HepG2 (cell line): ENCODE results near the gene HSPB9. TPM values are rescaled to one million over a fixed set of nuclear protein-coding genes. Genes with fewer than 3 reads are reported as not detected.

Experiments used
- CREM ChIP-seq, 2 experiments: sonication (generic) in 1 of 2; formaldehyde crosslinking in 1 of 2; IDR thresholded peaks; 2 replicates each; pipeline versions ENCODE4 v1.4.0 to v1.6.1; 2016 to 2020; ENCODE audit warnings: antibody characterized with exemption in 1 of 2, mild to moderate bottlenecking in 1 of 2, missing genetic modification reagents in 1 of 2
- DR1 ChIP-seq: sonication (generic); formaldehyde crosslinking; IDR thresholded peaks from 2 replicates; pipeline ENCODE4 v1.8.0; 2021; ENCODE audit warnings: mild to moderate bottlenecking, missing genetic modification reagents, inconsistent platforms
- FOSL2 ChIP-seq: sonication (generic); formaldehyde crosslinking; IDR thresholded peaks from 2 replicates; pipeline ENCODE4 v1.4.0; 2020; ENCODE audit warnings: missing genetic modification reagents
- HMG20A ChIP-seq: IDR thresholded peaks from 2 replicates; pipeline ENCODE4 v1.6.1; 2016; ENCODE audit warnings: borderline replicate concordance
- MLLT10 ChIP-seq: sonication (generic); formaldehyde crosslinking; IDR thresholded peaks from 2 replicates; pipeline ENCODE4 v1.4.0; 2020; ENCODE audit warnings: missing genetic modification reagents
- NFE2L1 ChIP-seq: sonication (generic); formaldehyde crosslinking; IDR thresholded peaks from 2 replicates; pipeline ENCODE4 v1.4.0; 2020; ENCODE audit warnings: missing genetic modification reagents, mild to moderate bottlenecking, borderline replicate concordance
- NFRKB ChIP-seq: fragments of 450-650 bp; IDR thresholded peaks from 2 replicates; pipeline ENCODE4 v1.6.1; 2017
- PRMT3 ChIP-seq: sonication (generic); formaldehyde crosslinking; IDR thresholded peaks from 2 replicates; pipeline ENCODE4 v1.8.1; 2022; ENCODE audit warnings: low read depth, mild to moderate bottlenecking, moderate library complexity, missing genetic modification reagents, borderline replicate concordance
- SP4 ChIP-seq: sonication (generic); formaldehyde crosslinking; IDR thresholded peaks from 2 replicates; pipeline ENCODE4 v1.8.1; 2023; ENCODE audit warnings: mild to moderate bottlenecking, missing genetic modification reagents
- ZNF383 ChIP-seq: sonication (generic); formaldehyde crosslinking; IDR thresholded peaks from 2 replicates; pipeline ENCODE4 v1.4.0; 2020; ENCODE audit warnings: missing genetic modification reagents, mild to moderate bottlenecking, borderline replicate concordance
- ZNF451 ChIP-seq: sonication (generic); formaldehyde crosslinking; IDR thresholded peaks from 2 replicates; pipeline ENCODE4 v1.5.0; 2020; ENCODE audit warnings: mild to moderate bottlenecking, missing genetic modification reagents
- ZNF562 ChIP-seq: sonication (generic); formaldehyde crosslinking; IDR thresholded peaks from 2 replicates; pipeline ENCODE4 v1.8.0; 2022; ENCODE audit warnings: missing genetic modification reagents, borderline replicate concordance
- ZNF75D ChIP-seq: sonication (generic); formaldehyde crosslinking; IDR thresholded peaks from 2 replicates; pipeline ENCODE4 v1.8.1; 2023; ENCODE audit warnings: missing genetic modification reagents, mild to moderate bottlenecking, borderline replicate concordance
- polyA plus RNA-seq, 8 experiments: library from polyadenylated mRNA; depleted of rRNA in 3 of 8; stranded (reverse) in 7 of 8; unstranded in 1 of 8; fragments of >200 nt; fragmentation: Illumina TruSeq in 4 of 8; extraction: Trizol in 4 of 8; gene quantifications; 2 replicates each; pipeline versions ENCODE4 v1.2.1 to v1.2.3, GENCODE V29; 2011 to 2016; ENCODE audit warnings: low read depth in 4 of 8, missing spikeins in 1 of 8, mixed read lengths in 1 of 8; ENCODE audit not compliant: insufficient read depth in 1 of 8
- total RNA-seq, 5 experiments: library from RNA; depleted of rRNA; stranded (reverse); fragments of >200 nt; fragmentation: Illumina TruSeq; extraction: Trizol; gene quantifications; 2 replicates each; pipeline ENCODE4 v1.2.3, GENCODE V29; 2016; ENCODE audit warnings: low read depth in 1 of 5
- TF ChIP-seq, protein P1 (sequence below): IDR thresholded peaks from 2 replicates; pipeline ENCODE4 v1.6.1; 2016; ENCODE audit warnings: missing compliant biosample characterization, missing genetic modification reagents, borderline replicate concordance
- TF ChIP-seq, protein P2 (sequence below): sonication (generic); formaldehyde crosslinking; IDR thresholded peaks from 2 replicates; pipeline ENCODE4 v1.8.1; 2023; ENCODE audit warnings: mild to moderate bottlenecking, inconsistent platforms, moderate library complexity, missing genetic modification reagents, borderline replicate concordance
- TF ChIP-seq, protein P3 (sequence below): sonication (generic); formaldehyde crosslinking; IDR thresholded peaks from 2 replicates; pipeline ENCODE4 v1.8.1; 2023; ENCODE audit warnings: missing genetic modification reagents, mild to moderate bottlenecking, borderline replicate concordance
- TF ChIP-seq, protein P4 (sequence below): sonication (generic); formaldehyde crosslinking; IDR thresholded peaks from 2 replicates; pipeline ENCODE4 v1.4.0; 2020; ENCODE audit warnings: missing genetic modification reagents, borderline replicate concordance

HSPB9 gene
- total and polyA plus RNA-seq, 2 of the 13 experiments (the other 11 are each of a cell fraction or from before 2014, with no cell fraction given): 0.05 to 0.24 TPM

DNA sequence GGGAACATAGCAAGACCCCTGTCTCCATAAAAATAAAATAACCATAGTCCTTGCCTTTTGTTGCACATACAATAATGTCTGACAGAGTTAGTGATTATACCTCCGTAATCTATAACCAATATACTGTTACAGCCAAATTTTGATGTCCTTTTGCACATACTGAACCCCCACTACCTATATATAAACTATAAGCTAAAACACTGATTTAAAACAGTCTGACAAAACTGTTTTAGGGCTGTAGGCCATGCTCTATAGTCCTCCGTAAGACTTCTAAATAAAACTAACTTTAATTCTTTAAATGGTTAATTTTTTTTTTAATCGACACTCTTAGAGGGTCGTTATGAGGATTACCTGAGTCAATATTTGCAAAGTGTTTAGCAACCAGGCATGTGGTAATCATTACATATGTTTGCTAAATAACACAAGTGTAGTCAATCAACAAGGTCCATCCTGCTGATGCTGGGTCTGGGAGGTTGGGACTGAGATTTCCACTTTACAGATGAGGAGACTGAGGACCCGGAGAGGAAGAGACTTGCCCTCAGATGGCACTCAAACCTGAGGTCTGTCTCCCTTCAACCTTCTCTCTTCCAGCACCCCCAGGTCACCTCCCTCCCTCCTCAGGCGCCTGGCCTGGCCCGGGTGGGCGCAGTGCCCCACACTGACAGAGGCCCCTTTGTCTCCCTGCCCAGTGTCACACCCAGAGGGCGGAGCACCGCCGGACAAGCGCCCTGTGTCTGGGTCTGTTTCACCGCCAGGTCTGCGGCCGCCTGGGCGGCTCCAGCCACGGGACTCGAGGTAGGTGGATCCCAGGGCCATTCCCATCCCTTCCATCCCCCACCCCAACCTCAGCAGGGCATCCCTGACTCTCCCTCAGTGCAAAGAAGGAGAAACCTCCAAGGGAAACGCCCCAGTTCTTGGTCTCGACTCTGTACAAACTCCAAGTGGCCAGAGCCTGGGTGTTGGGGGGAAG lies 34.6 kb upstream of the HSPB9 start (continued):
- TF ChIP-seq HMG20A (CRISPR knock-in tag) (peak; percentile 63; the same call in 1 of the 2 replicates), ZNF383 (CRISPR knock-in tag) (0 out of 2 replicates have a peak, but pooled peaks have one; percentile 60), CREM (IDR thresholded peaks at IDR 0.05) (no peak; the same call in 1 of the 2 replicates), CREM (CRISPR knock-in tag; IDR thresholded peaks at IDR 0.05) (no peak), NFE2L1 (CRISPR knock-in tag) (no peak), MLLT10 (CRISPR knock-in tag) (no peak), ZNF75D (CRISPR knock-in tag) (no peak), DR1 (CRISPR knock-in tag) (no peak), SP4 (no peak), NFRKB (no peak), FOSL2 (CRISPR knock-in tag) (peak; percentile 20; the same call in 1 of the 2 replicates), ZNF562 (CRISPR knock-in tag) (no peak), PRMT3 (CRISPR knock-in tag) (no peak), ZNF451 (CRISPR knock-in tag) (no peak)
- TF ChIP-seq, protein P1, sequence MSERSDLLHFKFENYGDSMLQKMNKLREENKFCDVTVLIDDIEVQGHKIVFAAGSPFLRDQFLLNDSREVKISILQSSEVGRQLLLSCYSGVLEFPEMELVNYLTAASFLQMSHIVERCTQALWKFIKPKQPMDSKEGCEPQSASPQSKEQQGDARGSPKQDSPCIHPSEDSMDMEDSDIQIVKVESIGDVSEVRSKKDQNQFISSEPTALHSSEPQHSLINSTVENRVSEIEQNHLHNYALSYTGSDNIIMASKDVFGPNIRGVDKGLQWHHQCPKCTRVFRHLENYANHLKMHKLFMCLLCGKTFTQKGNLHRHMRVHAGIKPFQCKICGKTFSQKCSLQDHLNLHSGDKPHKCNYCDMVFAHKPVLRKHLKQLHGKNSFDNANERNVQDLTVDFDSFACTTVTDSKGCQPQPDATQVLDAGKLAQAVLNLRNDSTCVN (CRISPR knock-in tag): no peak
- TF ChIP-seq, protein P2, sequence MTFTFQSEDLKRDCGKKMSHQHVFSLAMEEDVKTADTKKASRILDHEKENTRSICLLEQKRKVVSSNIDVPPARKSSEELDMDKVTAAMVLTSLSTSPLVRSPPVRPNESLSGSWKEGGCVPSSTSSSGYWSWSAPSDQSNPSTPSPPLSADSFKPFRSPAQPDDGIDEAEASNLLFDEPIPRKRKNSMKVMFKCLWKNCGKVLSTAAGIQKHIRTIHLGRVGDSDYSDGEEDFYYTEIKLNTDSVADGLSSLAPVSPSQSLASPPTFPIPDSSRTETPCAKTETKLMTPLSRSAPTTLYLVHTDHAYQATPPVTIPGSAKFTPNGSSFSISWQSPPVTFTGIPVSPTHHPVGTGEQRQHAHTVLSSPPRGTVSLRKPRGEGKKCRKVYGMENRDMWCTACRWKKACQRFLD: no peak
- TF ChIP-seq, protein P3, sequence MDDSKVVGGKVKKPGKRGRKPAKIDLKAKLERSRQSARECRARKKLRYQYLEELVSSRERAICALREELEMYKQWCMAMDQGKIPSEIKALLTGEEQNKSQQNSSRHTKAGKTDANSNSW (CRISPR knock-in tag): no peak
- TF ChIP-seq, protein P4, sequence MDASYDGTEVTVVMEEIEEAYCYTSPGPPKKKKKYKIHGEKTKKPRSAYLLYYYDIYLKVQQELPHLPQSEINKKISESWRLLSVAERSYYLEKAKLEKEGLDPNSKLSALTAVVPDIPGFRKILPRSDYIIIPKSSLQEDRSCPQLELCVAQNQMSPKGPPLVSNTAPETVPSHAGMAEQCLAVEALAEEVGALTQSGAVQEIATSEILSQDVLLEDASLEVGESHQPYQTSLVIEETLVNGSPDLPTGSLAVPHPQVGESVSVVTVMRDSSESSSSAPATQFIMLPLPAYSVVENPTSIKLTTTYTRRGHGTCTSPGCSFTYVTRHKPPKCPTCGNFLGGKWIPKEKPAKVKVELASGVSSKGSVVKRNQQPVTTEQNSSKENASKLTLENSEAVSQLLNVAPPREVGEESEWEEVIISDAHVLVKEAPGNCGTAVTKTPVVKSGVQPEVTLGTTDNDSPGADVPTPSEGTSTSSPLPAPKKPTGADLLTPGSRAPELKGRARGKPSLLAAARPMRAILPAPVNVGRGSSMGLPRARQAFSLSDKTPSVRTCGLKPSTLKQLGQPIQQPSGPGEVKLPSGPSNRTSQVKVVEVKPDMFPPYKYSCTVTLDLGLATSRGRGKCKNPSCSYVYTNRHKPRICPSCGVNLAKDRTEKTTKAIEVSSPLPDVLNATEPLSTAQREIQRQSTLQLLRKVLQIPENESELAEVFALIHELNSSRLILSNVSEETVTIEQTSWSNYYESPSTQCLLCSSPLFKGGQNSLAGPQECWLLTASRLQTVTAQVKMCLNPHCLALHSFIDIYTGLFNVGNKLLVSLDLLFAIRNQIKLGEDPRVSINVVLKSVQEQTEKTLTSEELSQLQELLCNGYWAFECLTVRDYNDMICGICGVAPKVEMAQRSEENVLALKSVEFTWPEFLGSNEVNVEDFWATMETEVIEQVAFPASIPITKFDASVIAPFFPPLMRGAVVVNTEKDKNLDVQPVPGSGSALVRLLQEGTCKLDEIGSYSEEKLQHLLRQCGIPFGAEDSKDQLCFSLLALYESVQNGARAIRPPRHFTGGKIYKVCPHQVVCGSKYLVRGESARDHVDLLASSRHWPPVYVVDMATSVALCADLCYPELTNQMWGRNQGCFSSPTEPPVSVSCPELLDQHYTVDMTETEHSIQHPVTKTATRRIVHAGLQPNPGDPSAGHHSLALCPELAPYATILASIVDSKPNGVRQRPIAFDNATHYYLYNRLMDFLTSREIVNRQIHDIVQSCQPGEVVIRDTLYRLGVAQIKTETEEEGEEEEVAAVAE (CRISPR knock-in tag): no peak
